Measurements from ENCODE around the gene ELANE. TPM values are rescaled to one million over a fixed set of nuclear protein-coding genes. Genes with fewer than 3 reads are reported as not detected.

ELANE gene
- total and polyA plus RNA-seq, 2 donors (not counting 1 experiment from before 2014, with no cell fraction given), result 0.48 to 0.66 TPM

DNA sequence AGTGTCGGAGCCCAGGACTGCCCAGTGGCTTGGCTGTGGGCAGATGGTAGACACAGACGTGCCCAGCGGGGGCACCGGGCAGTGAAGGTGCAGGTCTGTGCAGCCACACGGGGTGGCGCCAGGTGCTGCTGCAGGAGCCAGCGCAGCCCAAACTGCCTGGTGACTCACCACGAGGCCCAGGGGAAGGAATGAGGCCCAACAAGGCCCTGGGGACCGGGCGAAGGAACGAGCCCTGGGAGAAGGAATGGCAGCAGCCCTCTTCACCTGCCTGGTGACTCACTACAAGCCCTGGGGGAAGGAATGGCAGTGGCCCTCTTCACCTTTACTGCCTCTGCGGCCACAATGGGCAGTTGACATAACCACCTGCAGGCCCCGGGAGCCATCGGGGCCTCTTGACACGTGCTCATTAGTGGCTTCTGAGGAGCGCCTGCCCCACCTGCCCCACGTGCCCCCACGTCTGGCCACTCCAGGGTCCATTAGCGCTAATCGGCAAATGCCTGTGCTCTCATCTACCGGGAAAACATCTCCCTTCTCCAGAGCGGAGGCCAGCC lies 31.6 kb downstream of the ELANE start:
- H4K20me1 ChIP-seq (ENCODE audit: control insufficient read depth, extremely low read depth, insufficient read depth, low read length), result no peaks in the 10 kb centered on the region
- H3K4me2 ChIP-seq (ENCODE audit: extremely low read depth, insufficient read depth, low read length), result no peak overlapping the region
- no peak overlapping the region for H3K27ac ChIP-seq (ENCODE audit: insufficient read depth, low read length)
- no peaks in the 10 kb centered on the region for H3K79me2 ChIP-seq (ENCODE audit: control insufficient read depth, insufficient read depth, low read length)
- no peak for DNase-seq (ENCODE audit: low read depth in 2 of 2)
- H3K27me3 ChIP-seq (ENCODE audit: control insufficient read depth, insufficient read depth, low read length), result no peaks in the 10 kb centered on the region
- H2AFZ ChIP-seq (ENCODE audit: low read length), result no peak overlapping the region
- no peak for TF ChIP-seq EZH2 (IDR thresholded peaks at IDR 0.05; ENCODE audit: low read length, missing control alignments)
- TF ChIP-seq, protein P1, sequence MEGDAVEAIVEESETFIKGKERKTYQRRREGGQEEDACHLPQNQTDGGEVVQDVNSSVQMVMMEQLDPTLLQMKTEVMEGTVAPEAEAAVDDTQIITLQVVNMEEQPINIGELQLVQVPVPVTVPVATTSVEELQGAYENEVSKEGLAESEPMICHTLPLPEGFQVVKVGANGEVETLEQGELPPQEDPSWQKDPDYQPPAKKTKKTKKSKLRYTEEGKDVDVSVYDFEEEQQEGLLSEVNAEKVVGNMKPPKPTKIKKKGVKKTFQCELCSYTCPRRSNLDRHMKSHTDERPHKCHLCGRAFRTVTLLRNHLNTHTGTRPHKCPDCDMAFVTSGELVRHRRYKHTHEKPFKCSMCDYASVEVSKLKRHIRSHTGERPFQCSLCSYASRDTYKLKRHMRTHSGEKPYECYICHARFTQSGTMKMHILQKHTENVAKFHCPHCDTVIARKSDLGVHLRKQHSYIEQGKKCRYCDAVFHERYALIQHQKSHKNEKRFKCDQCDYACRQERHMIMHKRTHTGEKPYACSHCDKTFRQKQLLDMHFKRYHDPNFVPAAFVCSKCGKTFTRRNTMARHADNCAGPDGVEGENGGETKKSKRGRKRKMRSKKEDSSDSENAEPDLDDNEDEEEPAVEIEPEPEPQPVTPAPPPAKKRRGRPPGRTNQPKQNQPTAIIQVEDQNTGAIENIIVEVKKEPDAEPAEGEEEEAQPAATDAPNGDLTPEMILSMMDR (conservative IDR thresholded peaks at IDR 0.05 in 1 of 2, IDR thresholded peaks at IDR 0.05 in 1 of 2; ENCODE audit: low read depth in 1 of 2, low read length in 2 of 2), result no peak
- H3K9me3 ChIP-seq (ENCODE audit: control insufficient read depth, insufficient read depth, low read depth, low read length), result no peaks in the 10 kb centered on the region
- H3K36me3 ChIP-seq (ENCODE audit: control insufficient read depth, insufficient read depth, low read length), result peaks cover 50% of the 10 kb centered on the region
- no peak overlapping the region for H3K4me3 ChIP-seq (replicated peaks in 1 of 4; ENCODE audit: control extremely low read depth in 1 of 4, insufficient read depth in 1 of 4, low read depth in 3 of 4, low read length in 4 of 4)
- no peaks in the 10 kb centered on the region for H3K4me1 ChIP-seq (ENCODE audit: control insufficient read depth, extremely low read depth, insufficient read depth, low read length)
- H3K9ac ChIP-seq (ENCODE audit: insufficient read depth, low read length), result no peak overlapping the region

DNA sequence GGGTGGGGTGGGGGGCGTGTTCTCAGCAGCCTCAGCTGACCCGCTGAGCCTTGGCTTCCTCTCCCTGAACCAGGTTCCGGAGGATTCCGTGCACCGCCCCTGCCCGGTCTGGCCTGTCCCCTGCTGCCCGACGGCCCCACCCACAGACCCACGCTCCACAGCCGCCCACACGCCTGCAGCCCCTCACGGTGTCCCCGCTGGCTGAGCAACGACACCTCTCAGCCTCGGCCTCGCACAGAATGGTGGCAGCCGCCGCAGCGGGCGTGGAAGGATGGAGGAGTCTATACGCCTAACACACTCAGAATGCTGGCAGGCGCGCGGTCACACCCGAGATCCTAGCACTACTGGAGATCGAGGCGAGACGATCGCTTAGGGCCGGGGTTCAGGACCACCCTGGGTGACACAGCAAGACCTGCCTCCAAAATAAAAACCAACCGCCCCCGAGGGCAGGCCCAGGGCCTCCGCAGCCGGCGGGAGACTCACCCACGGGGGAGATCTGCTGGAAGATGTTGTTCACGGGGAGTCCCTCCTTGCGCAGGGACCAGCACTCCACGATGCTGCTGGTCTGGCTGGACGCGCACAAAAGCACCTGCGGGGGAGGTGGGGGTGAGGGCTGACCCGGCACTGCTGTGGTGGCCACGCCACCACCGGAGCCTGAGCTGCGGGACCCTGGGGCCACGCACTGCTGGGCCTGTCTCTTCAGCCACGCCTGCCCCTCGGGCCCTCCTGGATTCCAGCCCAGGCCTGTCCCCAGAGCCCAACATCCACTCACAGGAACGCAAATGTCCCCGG lies 32.5 kb downstream of the ELANE start:
- Histone ChIP-seq H3K4me2 (ENCODE audit: extremely low read depth, insufficient read depth, low read length) (no peak overlapping the region), H3K27ac (ENCODE audit: insufficient read depth, low read length) (no peak overlapping the region), H3K9me3 (ENCODE audit: control insufficient read depth, insufficient read depth, low read depth, low read length) (no peaks in the 10 kb centered on the region), H3K9ac (ENCODE audit: insufficient read depth, low read length) (no peak overlapping the region), H3K4me1 (ENCODE audit: control insufficient read depth, extremely low read depth, insufficient read depth, low read length) (no peaks in the 10 kb centered on the region), H3K27me3 (ENCODE audit: control insufficient read depth, insufficient read depth, low read length) (no peaks in the 10 kb centered on the region), H2AFZ (ENCODE audit: low read length) (no peak overlapping the region), H3K4me3 (replicated peaks in 1 of 4; ENCODE audit: control extremely low read depth in 1 of 4, insufficient read depth in 1 of 4, low read depth in 3 of 4, low read length in 4 of 4) (no peak overlapping the region), H3K79me2 (ENCODE audit: control insufficient read depth, insufficient read depth, low read length) (no peaks in the 10 kb centered on the region), H4K20me1 (ENCODE audit: control insufficient read depth, extremely low read depth, insufficient read depth, low read length) (no peaks in the 10 kb centered on the region), H3K36me3 (ENCODE audit: control insufficient read depth, insufficient read depth, low read length) (peaks cover 54% of the 10 kb centered on the region)
- TF ChIP-seq, protein P1 (conservative IDR thresholded peaks at IDR 0.05 in 1 of 2, IDR thresholded peaks at IDR 0.05 in 1 of 2; ENCODE audit: low read depth in 1 of 2, low read length in 2 of 2), result no peak
- TF ChIP-seq EZH2 (IDR thresholded peaks at IDR 0.05; ENCODE audit: low read length, missing control alignments), result no peak
- DNase-seq (ENCODE audit: low read depth in 2 of 2), result no peak

DNA sequence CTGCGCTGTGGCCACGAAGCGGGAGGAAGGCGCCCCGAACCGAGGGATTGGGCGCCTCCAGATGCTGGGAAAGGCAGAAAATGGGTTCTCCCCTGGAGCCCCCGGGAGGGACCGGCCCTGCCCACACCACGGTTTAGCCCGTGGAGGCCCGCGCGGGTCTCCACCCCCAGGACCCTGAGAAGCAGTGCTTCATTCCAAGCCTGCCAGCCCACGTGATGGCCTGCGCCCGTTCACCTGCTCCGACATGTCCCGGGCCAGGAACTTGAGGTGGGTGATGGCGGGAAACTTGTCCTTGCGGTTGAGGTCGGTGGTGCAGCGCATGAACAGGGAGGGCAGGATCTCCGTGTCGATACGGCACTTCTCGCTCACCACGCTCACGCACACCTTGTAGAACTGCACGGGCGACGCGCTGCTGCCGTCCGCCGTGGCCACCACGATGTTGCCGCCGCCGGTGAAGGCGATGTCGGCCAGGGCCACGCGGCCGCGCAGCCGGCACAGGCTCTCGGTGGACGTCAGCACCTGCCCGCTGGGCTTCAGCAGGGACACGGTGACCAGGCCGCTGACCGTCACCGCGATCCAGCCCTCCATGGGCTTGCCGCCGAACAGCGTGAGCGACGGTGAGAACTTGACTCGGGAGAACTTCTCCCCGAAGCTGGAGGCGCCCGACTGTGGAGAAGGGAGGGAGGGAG lies 33.6 kb downstream of the ELANE start:
- H3K36me3 ChIP-seq (ENCODE audit: control insufficient read depth, insufficient read depth, low read length), result peaks cover 55% of the 10 kb centered on the region
- DNase-seq (ENCODE audit: low read depth in 2 of 2), result no peak
- TF ChIP-seq, protein P1 (conservative IDR thresholded peaks at IDR 0.05 in 1 of 2, IDR thresholded peaks at IDR 0.05 in 1 of 2; ENCODE audit: low read depth in 1 of 2, low read length in 2 of 2), result no peak
- no peak for TF ChIP-seq EZH2 (IDR thresholded peaks at IDR 0.05; ENCODE audit: low read length, missing control alignments)
- no peak overlapping the region for H3K9ac ChIP-seq (ENCODE audit: insufficient read depth, low read length)
- H3K4me3 ChIP-seq (replicated peaks in 1 of 4; ENCODE audit: control extremely low read depth in 1 of 4, insufficient read depth in 1 of 4, low read depth in 3 of 4, low read length in 4 of 4), result no peak overlapping the region
- no peaks in the 10 kb centered on the region for H3K9me3 ChIP-seq (ENCODE audit: control insufficient read depth, insufficient read depth, low read depth, low read length)
- H2AFZ ChIP-seq (ENCODE audit: low read length), result no peak overlapping the region
- no peaks in the 10 kb centered on the region for H3K4me1 ChIP-seq (ENCODE audit: control insufficient read depth, extremely low read depth, insufficient read depth, low read length)
- H3K27me3 ChIP-seq (ENCODE audit: control insufficient read depth, insufficient read depth, low read length), result no peaks in the 10 kb centered on the region
- no peak overlapping the region for H3K4me2 ChIP-seq (ENCODE audit: extremely low read depth, insufficient read depth, low read length)
- H3K79me2 ChIP-seq (ENCODE audit: control insufficient read depth, insufficient read depth, low read length), result peaks cover under 1% of the 10 kb centered on the region
- H4K20me1 ChIP-seq (ENCODE audit: control insufficient read depth, extremely low read depth, insufficient read depth, low read length), result no peaks in the 10 kb centered on the region
- no peak overlapping the region for H3K27ac ChIP-seq (ENCODE audit: insufficient read depth, low read length)
